K562 (cell line): ENCODE results near the gene EGFR. TPM values are rescaled to one million over a fixed set of nuclear protein-coding genes. Genes with fewer than 3 reads are reported as not detected.

Experiments
- ATF3 ChIP-seq, 2 experiments: fragments of 450-650 bp in 1 of 2; sonication (generic) in 1 of 2; formaldehyde crosslinking in 1 of 2; IDR thresholded peaks in 1 of 2; conservative IDR thresholded peaks in 1 of 2; 2 replicates each; pipeline versions ENCODE4 v1.6.1 to v1.8.1; 2016 to 2023; ENCODE audit warnings: mild to moderate bottlenecking in 2 of 2, moderate library complexity in 2 of 2, inconsistent platforms in 1 of 2, missing genetic modification reagents in 1 of 2
- ESRRA ChIP-seq: fragments of 450-650 bp; IDR thresholded peaks from 2 replicates; pipeline ENCODE4 v1.6.1; 2014; ENCODE audit warnings: low read depth, mild to moderate bottlenecking, moderate library complexity, borderline replicate concordance
- FOXJ2 ChIP-seq: fragments of 200-800 bp; sonication (Bioruptor generic); IDR thresholded peaks from 2 replicates; pipeline ENCODE4 v1.6.1; 2016; ENCODE audit warnings: missing genetic modification characterization, missing compliant biosample characterization
- HMG20B ChIP-seq: fragments of 250-450 bp; sonication (Bioruptor Pico); IDR thresholded peaks from 2 replicates; pipeline ENCODE4 v1.5.0; 2021; ENCODE audit warnings: mild to moderate bottlenecking
- HOMEZ ChIP-seq: fragments of 250-450 bp; sonication (Bioruptor Pico); IDR thresholded peaks from 2 replicates; pipeline ENCODE4 v1.4.0; 2020; ENCODE audit warnings: mild to moderate bottlenecking, moderate library complexity
- JUND ChIP-seq, 2 experiments: IDR thresholded peaks; 2 replicates in 1 of 2; 3 replicates in 1 of 2; pipeline ENCODE4 v1.6.1; 2011; ENCODE audit warnings: borderline replicate concordance in 2 of 2, low read depth in 2 of 2, low read length in 2 of 2, improper control_type of control experiment in 1 of 2, missing biosample characterization in 1 of 2, missing genetic modification characterization in 1 of 2, missing genetic modification reagents in 1 of 2
- KLF1 ChIP-seq: fragments of 450-650 bp; IDR thresholded peaks from 2 replicates; pipeline ENCODE4 v1.6.1; 2016; ENCODE audit warnings: missing genetic modification characterization, missing compliant biosample characterization
- MIER1 ChIP-seq: fragments of 450-650 bp; IDR thresholded peaks from 2 replicates; pipeline ENCODE4 v1.6.1; 2016; ENCODE audit warnings: antibody characterized with exemption, mild to moderate bottlenecking, low read depth
- MNT ChIP-seq, 2 experiments: fragments of 450-650 bp; conservative IDR thresholded peaks; 2 replicates each; pipeline ENCODE4 v1.6.1; 2017; ENCODE audit warnings: mild to moderate bottlenecking in 2 of 2, moderate library complexity in 2 of 2
- MTA1 ChIP-seq: fragments of 450-650 bp; IDR thresholded peaks from 2 replicates; pipeline ENCODE4 v1.6.1; 2017; ENCODE audit warnings: borderline replicate concordance
- MTA2 ChIP-seq: fragments of 450-650 bp; IDR thresholded peaks from 2 replicates; pipeline ENCODE4 v1.6.1; 2016; ENCODE audit warnings: low read depth
- MXI1 ChIP-seq: IDR thresholded peaks from 2 replicates; pipeline ENCODE4 v1.6.1; 2011; ENCODE audit warnings: low read depth, mild to moderate bottlenecking, improper control_type of control experiment, low read length
- POLR2AphosphoS5 ChIP-seq: IDR thresholded peaks from 2 replicates; pipeline ENCODE4 v1.6.1; 2011; ENCODE audit warnings: mild to moderate bottlenecking, low read depth, low read length, moderate library complexity; ENCODE audit not compliant: control insufficient read depth, insufficient read depth
- POLR2G ChIP-seq: fragments of 200-400 bp; formaldehyde crosslinking; IDR thresholded peaks from 2 replicates; pipeline ENCODE4 v1.6.1; 2017; ENCODE audit warnings: low read depth, mild to moderate bottlenecking, antibody characterized with exemption, low read length, moderate library complexity
- POU5F1 ChIP-seq: fragments of 150-350 bp; IDR thresholded peaks from 2 replicates; pipeline ENCODE4 v1.6.1; 2014; ENCODE audit warnings: borderline replicate concordance, low read length, low read depth, mild to moderate bottlenecking; ENCODE audit not compliant: partially characterized antibody
- RCOR1 ChIP-seq, 2 experiments: IDR thresholded peaks; 2 replicates each; pipeline ENCODE4 v1.6.1; 2012; ENCODE audit warnings: low read depth in 2 of 2, low read length in 2 of 2, borderline replicate concordance in 1 of 2, improper control_type of control experiment in 1 of 2
- SMARCE1 ChIP-seq: fragments of 450-650 bp; IDR thresholded peaks from 2 replicates; pipeline ENCODE4 v1.7.1; 2016; ENCODE audit warnings: mild to moderate bottlenecking
- SPI1 ChIP-seq: IDR thresholded peaks from 2 replicates; pipeline ENCODE4 v1.6.1; 2011; ENCODE audit warnings: low read depth, low read length, control low read depth, borderline replicate concordance
- XRCC5 ChIP-seq: fragments of 200-400 bp; formaldehyde crosslinking; IDR thresholded peaks from 2 replicates; pipeline ENCODE4 v1.6.1; 2017; ENCODE audit warnings: low read depth, mild to moderate bottlenecking, low read length
- ZEB2 ChIP-seq: fragments of 450-650 bp; IDR thresholded peaks from 2 replicates; pipeline ENCODE4 v1.6.1; 2016
- ZKSCAN3 ChIP-seq: fragments of 250-450 bp; sonication (Bioruptor Pico); IDR thresholded peaks from 2 replicates; pipeline ENCODE4 v1.4.0; 2020
- ZNF280A ChIP-seq: fragments of 450-650 bp; IDR thresholded peaks from 2 replicates; pipeline ENCODE4 v1.6.1; 2018; ENCODE audit warnings: mild to moderate bottlenecking, low read depth; ENCODE audit not compliant: partially characterized antibody
- polyA plus RNA-seq, 8 experiments: library from polyadenylated mRNA; depleted of rRNA in 4 of 8; stranded (reverse) in 5 of 8; unstranded in 3 of 8; fragments of >200 nt; fragmentation: Nextera tagmentation in 2 of 8; fragmentation: Illumina TruSeq in 1 of 8; extraction: Ambion mirVana in 2 of 8; extraction: Trizol in 1 of 8; gene quantifications; 2 replicates each; pipeline versions ENCODE4 v1.2.1 to v1.2.3, GENCODE V29; 2011 to 2014; ENCODE audit warnings: inconsistent platforms in 1 of 8, missing spikeins in 1 of 8
- total RNA-seq, 7 experiments: library from RNA; depleted of rRNA in 6 of 7; stranded (reverse); fragments of >200 nt in 6 of 7; fragmentation: Illumina TruSeq in 2 of 7; extraction: Trizol in 2 of 7; gene quantifications; 2 replicates each; pipeline versions ENCODE4 v1.2.1 to v1.2.3, GENCODE V29; 2011 to 2021; ENCODE audit warnings: low replicate concordance in 1 of 7

The EGFR gene
- total and polyA plus RNA-seq, 9 of the 15 experiments (the other 6 are each of a cell fraction or from before 2014, with no cell fraction given), result 0.13 TPM; not detected in 8

GRCh38 chr7:54995610-54996363 lies 23.0 kb upstream of the EGFR start (continued):
- TF ChIP-seq ZNF280A (no peak), FOXJ2 (tag) (no peak), ESRRA (peak; percentile 35; the same call in 1 of the 2 replicates), ZEB2 (peak; percentile 84), HOMEZ (no peak), MXI1 (no peak), POU5F1 (no peak), ATF3 (IDR thresholded peaks at IDR 0.05) (peak; percentile 49; the same call in 1 of the 2 replicates), ATF3 (CRISPR knock-in tag; conservative IDR thresholded peaks at IDR 0.05) (no peak), HMG20B (CRISPR knock-in tag) (no peak), ZKSCAN3 (CRISPR knock-in tag) (no peak), XRCC5 (no peak), MIER1 (no peak), MTA2 (0 out of 2 replicates have a peak, but pooled peaks have one; percentile 21), POLR2AphosphoS5 (no peak), MTA1 (peak; percentile 58; the same call in 1 of the 2 replicates), KLF1 (tag) (no peak), SPI1 (peak; percentile 94), SMARCE1 (peak; percentile 95), JUND (IDR thresholded peaks at IDR 0.05; ENCODE audit: borderline replicate concordance, low read depth, low read length) (peak; percentile 69), JUND (tag; IDR thresholded peaks at IDR 0.05; ENCODE audit: borderline replicate concordance, low read depth, low read length) (peak; percentile 74; the same call in 1 of the 3 replicates), POLR2G (no peak), MNT (conservative IDR thresholded peaks at IDR 0.05) (no peak), RCOR1 (IDR thresholded peaks at IDR 0.05; ENCODE audit: borderline replicate concordance in 1 of 2, low read depth in 2 of 2, low read length in 2 of 2) (peak in 1 of 2 experiments; percentile 80; a peak in 2 of 4 replicates)
